22Rv1 (cell line): ENCODE results near the gene SLC7A7.
"Not testable (repeated sequence)": the region's sequence is repeated elsewhere in the genome, so short reads cannot be mapped to it uniquely, and the experiment has no call there.

ENCODE experiments used
- ZFX ChIP-seq: fragments of 450-650 bp; IDR thresholded peaks from 2 replicates; pipeline ENCODE4 v1.6.1; 2017; ENCODE audit warnings: antibody characterized with exemption, borderline replicate concordance
- TF ChIP-seq, protein P1 (sequence below): fragments of 450-650 bp; IDR thresholded peaks from 2 replicates; pipeline ENCODE4 v1.5.1; 2017; ENCODE audit warnings: mild to moderate bottlenecking

GRCh38 chr14:22852178-22852577 lies 36.9 kb upstream of the SLC7A7 start:
- TF ChIP-seq, protein P1, sequence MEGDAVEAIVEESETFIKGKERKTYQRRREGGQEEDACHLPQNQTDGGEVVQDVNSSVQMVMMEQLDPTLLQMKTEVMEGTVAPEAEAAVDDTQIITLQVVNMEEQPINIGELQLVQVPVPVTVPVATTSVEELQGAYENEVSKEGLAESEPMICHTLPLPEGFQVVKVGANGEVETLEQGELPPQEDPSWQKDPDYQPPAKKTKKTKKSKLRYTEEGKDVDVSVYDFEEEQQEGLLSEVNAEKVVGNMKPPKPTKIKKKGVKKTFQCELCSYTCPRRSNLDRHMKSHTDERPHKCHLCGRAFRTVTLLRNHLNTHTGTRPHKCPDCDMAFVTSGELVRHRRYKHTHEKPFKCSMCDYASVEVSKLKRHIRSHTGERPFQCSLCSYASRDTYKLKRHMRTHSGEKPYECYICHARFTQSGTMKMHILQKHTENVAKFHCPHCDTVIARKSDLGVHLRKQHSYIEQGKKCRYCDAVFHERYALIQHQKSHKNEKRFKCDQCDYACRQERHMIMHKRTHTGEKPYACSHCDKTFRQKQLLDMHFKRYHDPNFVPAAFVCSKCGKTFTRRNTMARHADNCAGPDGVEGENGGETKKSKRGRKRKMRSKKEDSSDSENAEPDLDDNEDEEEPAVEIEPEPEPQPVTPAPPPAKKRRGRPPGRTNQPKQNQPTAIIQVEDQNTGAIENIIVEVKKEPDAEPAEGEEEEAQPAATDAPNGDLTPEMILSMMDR: not testable (repeated sequence)
- not testable (repeated sequence) for TF ChIP-seq ZFX
